Measurements from ENCODE around the gene PMAIP1. TPM values are rescaled to one million over a fixed set of nuclear protein-coding genes. Genes with fewer than 3 reads are reported as not detected.

Gene PMAIP1
- total RNA-seq, 2 donors from 2014 or later, result 0.22 to 0.75 TPM

- Histone ChIP-seq H3K27me3 (peaks cover 0 to 11% of the 10 kb centered on the region in 2 donors), H3K4me1 (peaks cover 0 to 24% of the 10 kb centered on the region in 2 donors)
Measured at GRCh38 chr18:59902993-59903610, 3.3 kb downstream of the PMAIP1 start.

GRCh38 chr18:59904011-59904601, 4.3 kb downstream of the PMAIP1 start:
- no peak overlapping the region for H3K4me3 ChIP-seq
- no peak for TF ChIP-seq CTCF (IDR thresholded peaks at IDR 0.05)

More at GRCh38 chr18:59902993-59903610, 3.3 kb downstream of the PMAIP1 start:
- no peak overlapping the region for H3K4me3 ChIP-seq
- no peaks in the 10 kb centered on the region for H3K9me3 ChIP-seq
- TF ChIP-seq CTCF (IDR thresholded peaks at IDR 0.05), result no peak
- no peak overlapping the region for H3K27ac ChIP-seq
- DNase-seq (ENCODE audit: low spot score), result no peak
- no peaks in the 10 kb centered on the region for H3K36me3 ChIP-seq

GRCh38 chr18:59905686-59906091, 5.9 kb downstream of the PMAIP1 start:
- H3K36me3 ChIP-seq, result no peaks in the 10 kb centered on the region
- H3K4me1 ChIP-seq, result peaks cover 0 to 3% of the 10 kb centered on the region in 2 donors
- no peak for TF ChIP-seq CTCF (IDR thresholded peaks at IDR 0.05)
- no peaks in the 10 kb centered on the region for H3K9me3 ChIP-seq
- H3K4me3 ChIP-seq, result no peak overlapping the region
- no peak overlapping the region for H3K27ac ChIP-seq
- peaks cover 0 to 14% of the 10 kb centered on the region in 2 donors for H3K27me3 ChIP-seq
- DNase-seq (ENCODE audit: low spot score), result no peak

More at GRCh38 chr18:59904011-59904601, 4.3 kb downstream of the PMAIP1 start:
- Histone ChIP-seq H3K27ac (no peak overlapping the region), H3K4me1 (peaks cover 0 to 19% of the 10 kb centered on the region in 2 donors), H3K9me3 (no peaks in the 10 kb centered on the region), H3K27me3 (peaks cover 0 to 14% of the 10 kb centered on the region in 2 donors), H3K36me3 (no peaks in the 10 kb centered on the region)
- no peak for DNase-seq (ENCODE audit: low spot score)

- Histone ChIP-seq H3K27ac (no peak overlapping the region), H3K27me3 (peaks cover 0 to 14% of the 10 kb centered on the region in 2 donors), H3K9me3 (no peaks in the 10 kb centered on the region), H3K4me3 (no peak overlapping the region), H3K4me1 (no peaks in the 10 kb centered on the region), H3K36me3 (no peaks in the 10 kb centered on the region)
- no peak for DNase-seq (ENCODE audit: low spot score)
- TF ChIP-seq CTCF (IDR thresholded peaks at IDR 0.05), result no peak
Measured at GRCh38 chr18:59906203-59906602, 6.4 kb downstream of the PMAIP1 start.

GRCh38 chr18:59907172-59907571, 7.4 kb downstream of the PMAIP1 start:
- no peak for DNase-seq (ENCODE audit: low spot score)
- no peak for TF ChIP-seq CTCF (IDR thresholded peaks at IDR 0.05)
- Histone ChIP-seq H3K4me1 (no peaks in the 10 kb centered on the region), H3K27ac (no peak overlapping the region), H3K27me3 (peaks cover 0 to 6% of the 10 kb centered on the region in 2 donors), H3K36me3 (no peaks in the 10 kb centered on the region), H3K4me3 (no peak overlapping the region), H3K9me3 (no peaks in the 10 kb centered on the region)

All from right atrium auricular region (tissue), 2 donors.